Aorta (tissue), 5 donors: Measurements from ENCODE around the gene FLII. TPM values are rescaled to one million over a fixed set of nuclear protein-coding genes. Genes with fewer than 3 reads are reported as not detected.

Source experiments
- ATAC-seq: fragments of 200-7000 bp; cut with Tn5 transposase; one replicate; pipeline ENCODE4 v1.9.1; 2022; ENCODE audit warnings: moderate library complexity; ENCODE audit not compliant: low FRiP score
- DNase-seq, 2 donors: peaks; one replicate each; pipeline ENCODE4 v3.0.0-alpha.2; 2020
- H3K27ac ChIP-seq, 2 donors: one replicate each; pipeline ENCODE4 v1.5.1; 2013; ENCODE audit warnings: low read length in 2 of 2, mild to moderate bottlenecking in 2 of 2, moderate library complexity in 2 of 2, control low read depth in 1 of 2, inconsistent platforms in 1 of 2, low read depth in 1 of 2
- H3K27me3 ChIP-seq, 2 donors: one replicate each; pipeline ENCODE4 v1.6.1; 2013; ENCODE audit warnings: control low read depth in 1 of 2, low read length in 1 of 2, mild to moderate bottlenecking in 1 of 2, moderate library complexity in 1 of 2; ENCODE audit not compliant: insufficient read depth in 2 of 2, control insufficient read depth in 1 of 2
- H3K36me3 ChIP-seq, 2 donors: one replicate each; pipeline ENCODE4 v1.6.1; 2013; ENCODE audit warnings: control low read depth in 1 of 2, low read length in 1 of 2, mild to moderate bottlenecking in 1 of 2; ENCODE audit not compliant: insufficient read depth in 2 of 2, control insufficient read depth in 1 of 2
- H3K4me1 ChIP-seq, 2 donors: one replicate each; pipeline ENCODE4 v1.6.1; 2013; ENCODE audit warnings: low read length in 2 of 2, control low read depth in 1 of 2, mild to moderate bottlenecking in 1 of 2, moderate library complexity in 1 of 2; ENCODE audit not compliant: insufficient read depth in 2 of 2, control insufficient read depth in 1 of 2
- H3K4me3 ChIP-seq, 2 donors: one replicate each; pipeline ENCODE4 v1.5.1; 2013; ENCODE audit warnings: low read length in 2 of 2, control low read depth in 1 of 2, mild to moderate bottlenecking in 1 of 2
- H3K9me3 ChIP-seq: one replicate; pipeline ENCODE4 v1.6.1; 2013; ENCODE audit warnings: mild to moderate bottlenecking, low read length; ENCODE audit not compliant: control insufficient read depth
- WGBS, 2 donors: extraction: QIAGEN DNeasy Blood & Tissue Kit; methylation state at CpG; one replicate each; pipeline ENCODE4 v1.1.7; 2013; 5-methylcytosine and 5-hydroxymethylcytosine counted together
- intact Hi-C, 2 donors: fragments of 100-400 bp; cut with DNase I; formaldehyde crosslinking; loops; one replicate each; pipeline versions ENCODE4 v1.14.2 to v1.15.0; 2022
- polyA plus RNA-seq, 2 donors: library from polyadenylated mRNA; stranded (reverse); fragments of 200-250 nt; gene quantifications; one replicate each; pipeline ENCODE4 v1.2.3, GENCODE V29; 2013
- total RNA-seq, 2 donors: library from RNA; stranded (reverse); fragmentation: NEBNext Ultra II Directional; extraction: Animal tissue kit (Norgen Biotek cat#: 25700); gene quantifications; one replicate each; pipeline ENCODE4 v1.2.1, GENCODE V29; 2021
- donor health status: healthy with polysubstance abuse.
- donor health status: Bipolar disorder and iron deficiency.
- donor health status: DM: no; HTN: no; CAD: no.
- donor health status: DM: no; HTN: no; CAD: no.
- donor health status: DM: yes; HTN: yes; CAD: no.

Gene FLII
- total and polyA plus RNA-seq, 4 donors, result 87.5 to 355 (median 275) TPM

GRCh38 chr17:18280766-18281371 is 22.3 kb upstream of the FLII start:
- WGBS, 2 donors, result 43 to 52% methylated on average over 5 of the region's 5 CpGs
- Histone ChIP-seq H3K27me3 (no peaks in the 10 kb centered on the region), H3K4me1 (no peaks in the 10 kb centered on the region), H3K27ac (no peak overlapping the region), H3K9me3 (no peaks in the 10 kb centered on the region), H3K4me3 (no peak overlapping the region), H3K36me3 (peaks cover 6 to 18% of the 10 kb centered on the region in 2 donors)
- intact Hi-C loops, result no loop called here
- DNase-seq (no peak), ATAC-seq (no peak)

- no peak overlapping the region for H3K27ac ChIP-seq
- H3K9me3 ChIP-seq, result no peaks in the 10 kb centered on the region
- H3K27me3 ChIP-seq, result no peaks in the 10 kb centered on the region
- no peak overlapping the region for H3K4me3 ChIP-seq
- H3K4me1 ChIP-seq, result no peaks in the 10 kb centered on the region
- H3K36me3 ChIP-seq, result peaks cover 6 to 16% of the 10 kb centered on the region in 2 donors
- ATAC-seq (no peak), DNase-seq (no peak)
- 95 to 97% methylated on average over 4 of the region's 4 CpGs for WGBS, 2 donors
- intact Hi-C loops, result no loop called here
Measured at GRCh38 chr17:18280249-18280648, 21.7 kb upstream of the FLII start.

DNA sequence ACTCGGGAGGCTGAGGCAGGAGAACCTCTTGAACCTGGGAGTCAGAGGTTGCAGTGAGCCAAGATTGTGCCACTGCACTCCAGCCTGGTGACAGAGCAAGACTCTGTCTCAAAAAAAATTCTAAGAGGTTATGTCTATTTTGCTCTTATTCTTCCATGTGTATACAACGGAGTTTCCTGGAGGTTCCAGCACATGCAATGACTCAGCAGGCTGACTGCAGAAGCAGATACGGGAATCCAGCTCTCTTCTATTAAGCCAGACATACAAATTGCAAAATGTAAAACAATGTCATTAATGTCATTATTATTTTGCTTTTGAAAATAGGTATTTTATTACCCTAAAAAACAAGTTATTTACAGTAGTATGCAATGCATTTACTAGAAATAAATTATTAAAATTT is 20.3 kb upstream of the FLII start:
- DNase-seq, result no peak
- no peak overlapping the region for H3K27ac ChIP-seq
- intact Hi-C loops, result no loop called here
- WGBS, 2 donors, result 75 to 84% methylated on average over 3 of the region's 3 CpGs
- no peak overlapping the region for H3K4me3 ChIP-seq
- H3K36me3 ChIP-seq, result peaks cover 6 to 15% of the 10 kb centered on the region in 2 donors
- H3K27me3 ChIP-seq, result no peaks in the 10 kb centered on the region
- no peak for ATAC-seq
- no peaks in the 10 kb centered on the region for H3K4me1 ChIP-seq
- H3K9me3 ChIP-seq, result no peaks in the 10 kb centered on the region

DNA sequence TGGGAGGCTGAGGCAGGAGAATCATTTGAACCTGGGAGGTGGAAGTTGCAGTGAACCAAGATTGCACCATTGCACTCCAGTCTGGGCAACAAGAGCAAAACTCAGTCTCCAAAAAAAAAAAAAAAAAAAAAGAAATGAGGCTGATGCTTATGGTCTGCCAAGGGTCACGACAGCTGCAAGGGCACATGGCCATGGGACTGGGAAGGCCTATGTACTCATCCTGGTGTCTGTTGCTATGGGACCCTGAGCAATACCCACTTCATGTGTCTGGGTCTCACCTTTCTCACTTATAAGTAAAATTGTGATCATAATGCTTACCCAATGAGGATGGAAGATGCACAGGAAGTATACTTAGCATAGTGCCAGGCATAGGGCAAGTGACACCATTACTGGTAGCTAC is 18.5 kb upstream of the FLII start:
- DNase-seq (no peak), ATAC-seq (no peak)
- WGBS, 2 donors, result 91 to 92% methylated on average over 1 of the region's 1 CpG
- H3K27ac ChIP-seq, result no peak overlapping the region
- intact Hi-C loops, result no loop called here
- H3K4me3 ChIP-seq, result no peak overlapping the region
- no peaks in the 10 kb centered on the region for H3K9me3 ChIP-seq
- H3K36me3 ChIP-seq, result peaks cover 4 to 13% of the 10 kb centered on the region in 2 donors
- no peaks in the 10 kb centered on the region for H3K4me1 ChIP-seq
- H3K27me3 ChIP-seq, result no peaks in the 10 kb centered on the region

DNA sequence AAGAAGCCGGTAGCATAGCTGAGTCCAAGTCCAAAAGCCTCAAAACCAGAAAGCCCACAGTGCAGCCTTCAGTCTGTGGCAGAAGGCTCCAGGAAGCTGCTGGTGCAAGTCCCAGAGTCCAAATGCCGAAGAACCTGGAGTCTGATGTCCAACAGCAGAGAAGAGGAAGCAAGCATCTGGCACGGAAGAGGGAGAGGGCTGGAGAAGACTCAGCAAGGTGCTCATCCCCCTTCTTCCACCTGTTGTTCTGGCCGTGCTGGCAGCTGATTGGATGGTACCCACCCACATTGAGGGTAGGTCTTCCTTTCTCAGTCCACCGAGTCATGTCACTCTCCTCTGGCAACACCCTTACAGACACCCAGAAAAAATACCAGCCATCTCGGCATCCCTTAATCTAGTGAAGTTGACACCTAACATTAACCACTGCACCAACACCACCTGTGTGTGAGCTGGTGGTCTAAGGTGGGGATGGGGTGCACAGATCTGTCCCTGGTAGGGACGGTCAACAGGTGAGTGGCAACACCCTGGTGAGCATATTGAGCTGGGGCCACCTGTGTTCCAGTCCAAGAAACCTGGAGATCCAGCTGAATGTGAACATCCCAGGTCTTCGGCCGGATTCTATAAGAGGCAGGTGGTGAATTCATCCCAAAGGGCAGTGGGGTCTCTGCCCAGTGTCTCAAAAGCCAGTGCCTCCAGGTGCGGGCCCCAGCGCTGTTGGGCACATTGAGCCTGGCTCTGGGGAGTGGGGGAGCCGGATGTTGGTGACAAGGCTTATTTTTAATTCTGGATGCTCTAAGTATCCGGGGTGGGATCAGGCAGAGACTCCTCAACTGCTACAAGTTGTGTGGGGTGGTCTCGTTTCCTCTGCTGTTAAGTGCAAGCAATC is 11.8 kb upstream of the FLII start:
- Histone ChIP-seq H3K9me3 (no peaks in the 10 kb centered on the region), H3K4me3 (no peak overlapping the region), H3K4me1 (no peaks in the 10 kb centered on the region), H3K27ac (no peak overlapping the region), H3K27me3 (no peaks in the 10 kb centered on the region), H3K36me3 (peaks cover 0 to 2% of the 10 kb centered on the region in 2 donors)
- DNase-seq, result no peak
- intact Hi-C loops, result no loop called here
- 79 to 80% methylated on average over 14 of the region's 14 CpGs for WGBS, 2 donors
- ATAC-seq, result no peak

DNA sequence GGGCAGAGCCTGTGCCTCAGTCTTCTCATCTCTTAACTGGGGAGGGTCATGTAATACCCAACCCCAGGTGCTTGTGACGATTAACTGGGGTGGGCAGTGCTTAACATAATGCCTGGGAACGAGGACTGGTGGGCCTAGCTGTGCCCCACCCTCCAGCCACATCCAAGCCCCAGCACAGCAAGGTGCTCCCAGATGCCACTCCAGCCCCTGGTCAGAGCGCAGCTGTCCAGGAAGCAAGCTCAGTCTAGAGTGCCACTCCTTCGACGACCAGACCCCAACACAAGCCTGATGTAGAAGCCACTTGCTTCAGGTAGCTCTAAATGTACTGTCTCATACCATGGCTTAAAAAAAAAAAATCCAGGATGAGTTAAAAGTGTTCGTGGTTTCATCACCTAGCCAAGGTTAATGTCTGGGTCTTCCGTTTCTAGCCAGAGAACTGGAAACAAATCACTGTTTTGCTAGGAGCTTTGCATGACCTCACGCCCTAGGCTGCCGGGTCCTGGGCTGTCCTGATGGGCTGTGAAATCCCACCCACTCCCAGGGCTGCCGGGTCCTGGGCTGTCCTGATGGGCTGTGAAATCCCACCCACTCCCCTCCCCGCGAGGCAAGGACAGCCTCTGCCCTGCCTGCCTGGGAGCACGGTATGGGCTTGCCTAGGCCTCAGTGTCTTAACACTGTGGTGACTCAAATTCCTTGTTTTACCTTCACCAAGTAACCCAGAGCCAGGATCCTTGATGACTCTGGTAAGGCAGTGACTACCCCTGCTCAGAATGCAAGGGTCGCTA is 9.6 kb upstream of the FLII start:
- H3K4me3 ChIP-seq, result no peak overlapping the region
- WGBS, 2 donors, result 40 to 45% methylated on average over 14 of the region's 14 CpGs
- H3K36me3 ChIP-seq, result peaks cover 0 to 3% of the 10 kb centered on the region in 2 donors
- no peaks in the 10 kb centered on the region for H3K27me3 ChIP-seq
- intact Hi-C loops, result no loop called here
- ATAC-seq, result no peak
- H3K27ac ChIP-seq, result no peak overlapping the region
- H3K9me3 ChIP-seq, result no peaks in the 10 kb centered on the region
- DNase-seq, result no peak
- H3K4me1 ChIP-seq, result no peaks in the 10 kb centered on the region

DNA sequence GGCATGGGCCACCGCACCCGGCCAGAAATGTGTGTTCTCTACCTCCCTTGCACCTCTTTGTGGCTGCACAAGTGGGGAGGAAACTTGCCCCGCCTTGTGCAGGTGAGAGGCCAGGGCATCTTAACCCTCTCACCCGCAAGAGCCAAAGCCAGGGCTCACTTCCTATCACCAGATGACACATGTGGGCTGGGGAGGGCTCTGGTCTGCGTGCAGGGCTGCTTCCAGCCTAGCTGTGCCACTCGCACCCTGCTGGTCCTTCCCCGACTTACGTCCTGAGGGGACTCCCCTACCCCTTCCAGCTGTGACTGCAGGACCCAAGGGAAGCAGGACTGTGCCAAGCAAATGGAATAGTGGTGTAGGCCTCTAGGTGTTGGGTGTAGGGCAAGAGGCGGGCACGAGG is 8.8 kb upstream of the FLII start:
- H3K27ac ChIP-seq, result no peak overlapping the region
- intact Hi-C loops, result no loop called here
- H3K4me1 ChIP-seq, result no peaks in the 10 kb centered on the region
- no peak overlapping the region for H3K4me3 ChIP-seq
- DNase-seq (no peak), ATAC-seq (no peak)
- 80 to 83% methylated on average over 10 of the region's 10 CpGs for WGBS, 2 donors
- no peaks in the 10 kb centered on the region for H3K27me3 ChIP-seq
- H3K36me3 ChIP-seq, result peaks cover 0 to 3% of the 10 kb centered on the region in 2 donors
- H3K9me3 ChIP-seq, result no peaks in the 10 kb centered on the region

DNA sequence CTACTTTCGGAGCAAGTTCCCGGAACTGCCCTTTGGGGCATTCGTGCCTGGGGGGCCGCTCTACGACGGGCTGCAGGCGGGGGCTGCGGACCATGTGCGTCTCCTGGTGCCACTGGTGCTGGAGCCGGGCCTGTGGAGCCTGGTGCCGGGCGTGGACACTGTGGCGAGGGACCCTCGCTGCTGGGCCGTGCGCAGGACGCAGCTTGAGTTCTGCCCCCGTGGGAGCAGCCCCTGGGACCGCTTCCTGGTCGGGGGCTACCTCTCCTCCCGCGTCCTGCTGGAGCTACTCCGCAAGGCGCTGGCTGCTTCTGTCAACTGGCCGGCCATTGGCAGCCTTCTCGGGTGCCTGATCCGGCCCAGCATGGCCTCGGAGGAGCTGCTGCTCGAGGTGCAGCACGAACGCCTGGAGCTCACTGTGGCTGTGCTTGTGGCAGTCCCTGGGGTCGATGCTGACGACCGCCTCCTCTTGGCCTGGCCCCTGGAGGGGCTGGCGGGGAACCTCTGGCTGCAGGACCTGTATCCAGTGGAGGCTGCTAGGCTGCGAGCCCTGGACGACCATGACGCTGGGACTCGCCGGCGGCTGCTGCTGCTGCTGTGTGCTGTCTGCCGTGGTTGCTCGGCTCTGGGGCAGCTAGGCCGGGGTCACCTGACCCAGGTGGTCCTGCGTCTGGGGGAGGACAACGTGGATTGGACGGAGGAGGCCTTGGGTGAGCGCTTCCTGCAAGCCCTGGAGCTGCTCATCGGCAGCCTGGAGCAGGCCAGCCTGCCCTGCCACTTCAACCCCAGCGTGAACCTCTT is 5.5 kb upstream of the FLII start:
- ATAC-seq, result no peak
- Histone ChIP-seq H3K27ac (no peak overlapping the region), H3K9me3 (no peaks in the 10 kb centered on the region), H3K27me3 (no peaks in the 10 kb centered on the region), H3K4me1 (peaks cover 0 to 5% of the 10 kb centered on the region in 2 donors), H3K4me3 (no peak overlapping the region), H3K36me3 (peaks cover 0 to 3% of the 10 kb centered on the region in 2 donors)
- no peak for DNase-seq
- 90 to 92% methylated on average over 46 to 50 of the region's 50 CpGs for WGBS, 2 donors
- intact Hi-C loops, result no loop called here
